ENCODE data around the gene CCND3.
A peak's percentile ranks its signal among the peaks of the same experiment; 100 is the strongest.

CCND3 gene

GRCh38 chr6:41939176-41939847 lies 2.3 kb downstream of the CCND3 start:
- peak overlapping the region; percentile 95 for H3K27ac ChIP-seq
- peak overlapping the region; percentile 97 to 99 for H3K4me3 ChIP-seq (ENCODE audit: low read depth in 1 of 2, low read length in 1 of 2)
- no peaks in the 10 kb centered on the region for H3K9me3 ChIP-seq
- H3K27me3 ChIP-seq: no peaks in the 10 kb centered on the region
- no peak for TF ChIP-seq CTCF (IDR thresholded peaks at IDR 0.05)
- H3K36me3 ChIP-seq: peaks cover 44% of the 10 kb centered on the region
- peaks cover 85 to 87% of the 10 kb centered on the region in 2 experiments for H3K4me1 ChIP-seq (ENCODE audit: control insufficient read depth in 1 of 2, insufficient read depth in 1 of 2, low read depth in 1 of 2, low read length in 1 of 2)

- Histone ChIP-seq H3K9me3 (no peaks in the 10 kb centered on the region), H3K36me3 (peaks cover 50% of the 10 kb centered on the region), H3K4me1 (ENCODE audit: control insufficient read depth in 1 of 2, insufficient read depth in 1 of 2, low read depth in 1 of 2, low read length in 1 of 2) (peaks cover 81 to 84% of the 10 kb centered on the region in 2 experiments), H3K27ac (peak overlapping the region; percentile 95), H3K27me3 (no peaks in the 10 kb centered on the region), H3K4me3 (ENCODE audit: low read depth in 1 of 2, low read length in 1 of 2) (peak overlapping the region; percentile 97 to 99)
- TF ChIP-seq CTCF (IDR thresholded peaks at IDR 0.05): no peak
Measured at GRCh38 chr6:41938590-41939175, 2.9 kb downstream of the CCND3 start.

- H3K36me3 ChIP-seq: peaks cover 55% of the 10 kb centered on the region
- peak; percentile 8 for TF ChIP-seq CTCF (IDR thresholded peaks at IDR 0.05)
- H3K9me3 ChIP-seq: no peaks in the 10 kb centered on the region
- peaks cover 74 to 77% of the 10 kb centered on the region in 2 experiments for H3K4me1 ChIP-seq (ENCODE audit: control insufficient read depth in 1 of 2, insufficient read depth in 1 of 2, low read depth in 1 of 2, low read length in 1 of 2)
- no peaks in the 10 kb centered on the region for H3K27me3 ChIP-seq
- peak overlapping the region; percentile 97 to 99 for H3K4me3 ChIP-seq (ENCODE audit: low read depth in 1 of 2, low read length in 1 of 2)
- H3K27ac ChIP-seq: peak overlapping the region; percentile 95
Measured at GRCh38 chr6:41937861-41938574, 3.6 kb downstream of the CCND3 start.

GRCh38 chr6:41937472-41937860 lies 4.1 kb downstream of the CCND3 start:
- no peak for TF ChIP-seq CTCF (IDR thresholded peaks at IDR 0.05)
- Histone ChIP-seq H3K27me3 (no peaks in the 10 kb centered on the region), H3K27ac (peak overlapping the region; percentile 95), H3K4me3 (ENCODE audit: low read depth in 1 of 2, low read length in 1 of 2) (peak overlapping the region; percentile 97 to 99), H3K9me3 (no peaks in the 10 kb centered on the region), H3K36me3 (peaks cover 61% of the 10 kb centered on the region), H3K4me1 (ENCODE audit: control insufficient read depth in 1 of 2, insufficient read depth in 1 of 2, low read depth in 1 of 2, low read length in 1 of 2) (peaks cover 69 to 73% of the 10 kb centered on the region in 2 experiments)

GRCh38 chr6:41936073-41936837 lies 5.4 kb downstream of the CCND3 start:
- peaks cover 61 to 65% of the 10 kb centered on the region in 2 experiments for H3K4me1 ChIP-seq (ENCODE audit: control insufficient read depth in 1 of 2, insufficient read depth in 1 of 2, low read depth in 1 of 2, low read length in 1 of 2)
- H3K4me3 ChIP-seq (ENCODE audit: low read depth in 1 of 2, low read length in 1 of 2): peak overlapping the region; percentile 97 to 99
- no peaks in the 10 kb centered on the region for H3K27me3 ChIP-seq
- TF ChIP-seq CTCF (IDR thresholded peaks at IDR 0.05): peak; percentile 87
- peaks cover 73% of the 10 kb centered on the region for H3K36me3 ChIP-seq
- peak overlapping the region; percentile 95 for H3K27ac ChIP-seq
- H3K9me3 ChIP-seq: no peaks in the 10 kb centered on the region
